ENCODE measurements around the gene PRR3. TPM values are rescaled to one million over a fixed set of nuclear protein-coding genes. Genes with fewer than 3 reads are reported as not detected.

PRR3 gene, protein sequence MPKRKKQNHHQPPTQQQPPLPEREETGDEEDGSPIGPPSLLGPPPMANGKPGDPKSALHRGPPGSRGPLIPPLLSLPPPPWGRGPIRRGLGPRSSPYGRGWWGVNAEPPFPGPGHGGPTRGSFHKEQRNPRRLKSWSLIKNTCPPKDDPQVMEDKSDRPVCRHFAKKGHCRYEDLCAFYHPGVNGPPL
- 20.0 and 26.2 TPM in 2 replicates for total RNA-seq (2022)
- Bru-seq, nascent RNA, result percentile 92 among the genes with signal in this experiment
- percentile 78 among the genes with signal in this experiment for BruChase-seq, experiment 1, labeled RNA remaining after a 6-hour chase
- percentile 91 among the genes with signal in this experiment for BruChase-seq, experiment 2, labeled RNA remaining after a 2-hour chase
- long read RNA-seq, transcript PRR3-204 (4 exons, 1,944 nt), result major isoform, 7 of 25 reads
- long read RNA-seq, transcript PRR3-206 (5 exons, 2,005 nt), result minor isoform, 6 of 25 reads
- long read RNA-seq, partial matches to known transcripts, result 3 of 25 reads
- long read RNA-seq, other reads (novel, unspliced or antisense), result 3 of 25 reads

DNA sequence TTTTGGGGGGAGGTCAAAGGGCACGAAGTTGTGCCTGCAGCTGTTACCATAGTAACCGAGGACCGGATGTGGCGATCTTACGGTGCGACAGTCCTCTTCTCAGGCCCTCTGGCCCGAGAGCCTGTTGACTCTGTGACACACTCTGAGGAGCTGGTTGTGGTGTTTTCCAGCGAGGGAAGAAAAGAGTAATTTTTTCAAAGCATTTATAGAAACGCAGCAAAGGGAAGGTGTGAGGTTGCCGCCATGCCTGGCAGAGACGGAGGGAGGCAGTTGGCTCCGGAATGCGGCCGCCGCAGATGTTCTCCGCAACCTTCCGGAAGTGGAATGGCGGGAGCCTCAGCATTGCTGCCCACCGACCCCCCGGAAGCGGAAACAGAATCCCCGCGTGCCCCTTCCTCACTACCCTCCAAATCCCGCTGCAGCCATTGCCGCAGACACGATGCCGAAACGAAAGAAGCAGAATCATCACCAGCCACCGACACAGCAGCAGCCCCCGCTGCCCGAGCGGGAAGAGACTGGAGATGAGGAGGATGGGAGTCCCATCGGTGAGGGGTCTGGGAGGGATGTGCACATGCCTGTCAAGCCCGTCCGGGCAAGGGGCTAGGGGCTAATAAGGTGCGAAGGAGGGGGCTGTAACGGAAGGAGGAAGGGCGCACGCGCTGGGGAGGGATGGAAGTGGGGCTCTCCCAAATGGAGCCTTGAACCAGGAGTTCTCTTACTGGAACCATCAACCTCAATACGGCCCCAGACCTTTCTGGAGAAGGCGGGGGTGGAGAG, at the start of gene PRR3:
PRR3 (plus strand) TSS at position 390 of the 777 bp plus-strand sequence; CDS start at position 440, 50 bp downstream.
- BruUV-seq (replicated peaks), result no TSS peak
- H3K4me3 Mint-ChIP-seq (ENCODE audit: unreplicated experiment), result peak within 1 kb of the TSS; percentile 91
- intact Hi-C loops (cut with micrococcal nuclease), result loop anchor here (1.0 to 10.0 kb wide), 2 partner anchors 14 to 528 kb away; partner anchors contain the start of gene ABCF1
- DNase-seq (ENCODE audit: unreplicated experiment), result peak; percentile 89
- CTCF ChIA-PET, result interaction anchor here (1.7 to 9.4 kb wide), 2 partner anchors 13 to 14 kb away, joined by 4 to 116 read pairs; no protein-coding TSS in a partner anchor
- H3K36me3 Mint-ChIP-seq (ENCODE audit: insufficient read depth, unreplicated experiment), result peaks cover 58% of the 10 kb centered on the region
- H3K4me1 Mint-ChIP-seq (ENCODE audit: insufficient read depth, unreplicated experiment), result peaks cover 16% of the 10 kb centered on the region
- POLR2A ChIA-PET, result interaction anchor here (0.5 to 5.7 kb wide), 27 partner anchors 9 to 1090 kb away, joined by 3 to 125 read pairs (median 5); partner anchors contain the start of genes ABCF1, C6orf136, MRPS18B and PPP1R10
- TF ChIP-seq CTCF (IDR thresholded peaks at IDR 0.05; ENCODE audit: unreplicated experiment), result no peak
- peak within 1 kb of the TSS; percentile 99 for H3K27ac Mint-ChIP-seq (ENCODE audit: low read depth, unreplicated experiment)
- no peaks in the 10 kb centered on the region for H3K9me3 Mint-ChIP-seq (ENCODE audit: unreplicated experiment)
- H3K27me3 Mint-ChIP-seq (ENCODE audit: insufficient read depth, unreplicated experiment), result no peaks in the 10 kb centered on the region

GRCh38 chr6:30507849-30508827, 49.0 kb upstream of the PRR3 start:
- intact Hi-C loops (cut with micrococcal nuclease), result no loop called here
- POLR2A ChIA-PET, result interaction anchor here (0.6 to 1.3 kb wide), 2 partner anchors 14 to 24 kb away, joined by 3 to 4 read pairs; no protein-coding TSS in a partner anchor
- no TSS peak for BruUV-seq (replicated peaks)

More at GRCh38 chr6:30507849-30508827, 49.0 kb upstream of the PRR3 start:
- no peak overlapping the region for H3K27ac Mint-ChIP-seq (ENCODE audit: low read depth, unreplicated experiment)
- TF ChIP-seq CTCF (IDR thresholded peaks at IDR 0.05; ENCODE audit: unreplicated experiment), result no peak
- no peaks in the 10 kb centered on the region for H3K9me3 Mint-ChIP-seq (ENCODE audit: unreplicated experiment)
- CTCF ChIA-PET, result interaction anchor here (0.6 to 1.3 kb wide), 3 partner anchors 28 to 91 kb away, joined by 3 to 4 read pairs (median 3); no protein-coding TSS in a partner anchor
- H3K27me3 Mint-ChIP-seq (ENCODE audit: insufficient read depth, unreplicated experiment), result no peaks in the 10 kb centered on the region
- H3K4me1 Mint-ChIP-seq (ENCODE audit: insufficient read depth, unreplicated experiment), result no peaks in the 10 kb centered on the region
- no peak for DNase-seq (ENCODE audit: unreplicated experiment)
- no peaks in the 10 kb centered on the region for H3K36me3 Mint-ChIP-seq (ENCODE audit: insufficient read depth, unreplicated experiment)
- no peak overlapping the region for H3K4me3 Mint-ChIP-seq (ENCODE audit: unreplicated experiment)
